ENCODE measurements around the gene KLHDC8A. TPM values are rescaled to one million over a fixed set of nuclear protein-coding genes. Genes with fewer than 3 reads are reported as not detected.

Gene KLHDC8A
- total RNA-seq, 3 donors from 2014 or later = 0.17 to 1.8 (median 0.78) TPM

DNA sequence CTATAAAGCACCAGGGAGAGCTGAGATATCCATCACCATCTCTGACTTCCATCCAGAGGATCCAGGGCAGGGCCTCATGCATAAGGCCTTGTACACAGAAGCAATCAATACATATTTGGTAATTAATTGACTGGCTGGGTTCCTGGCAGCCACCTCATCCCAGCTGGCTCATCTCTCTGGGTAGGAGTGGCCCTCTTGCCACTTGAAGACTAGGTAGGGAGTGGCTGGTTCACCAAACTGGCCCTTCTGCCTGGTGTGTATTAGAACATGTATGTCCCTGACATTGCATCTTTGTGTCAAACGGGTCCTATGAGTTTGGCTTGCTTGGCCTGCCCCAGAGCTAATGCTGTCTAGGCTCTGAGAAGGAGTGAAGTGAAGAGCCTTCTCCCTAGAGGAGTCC is 47.0 kb downstream of the KLHDC8A start:
- H3K36me3 ChIP-seq (ENCODE audit: low read depth) = peaks cover 3% of the 10 kb centered on the region
- intact Hi-C loops (cut with DNase I, micrococcal nuclease) = no loop called here
- H3K4me3 ChIP-seq = no peak overlapping the region
- H3K9me3 ChIP-seq = no peaks in the 10 kb centered on the region
- peaks cover 73% of the 10 kb centered on the region for H3K4me1 ChIP-seq (ENCODE audit: low read depth)
- DNase-seq (no peak), ATAC-seq (no peak)
- TF ChIP-seq, protein P1, sequence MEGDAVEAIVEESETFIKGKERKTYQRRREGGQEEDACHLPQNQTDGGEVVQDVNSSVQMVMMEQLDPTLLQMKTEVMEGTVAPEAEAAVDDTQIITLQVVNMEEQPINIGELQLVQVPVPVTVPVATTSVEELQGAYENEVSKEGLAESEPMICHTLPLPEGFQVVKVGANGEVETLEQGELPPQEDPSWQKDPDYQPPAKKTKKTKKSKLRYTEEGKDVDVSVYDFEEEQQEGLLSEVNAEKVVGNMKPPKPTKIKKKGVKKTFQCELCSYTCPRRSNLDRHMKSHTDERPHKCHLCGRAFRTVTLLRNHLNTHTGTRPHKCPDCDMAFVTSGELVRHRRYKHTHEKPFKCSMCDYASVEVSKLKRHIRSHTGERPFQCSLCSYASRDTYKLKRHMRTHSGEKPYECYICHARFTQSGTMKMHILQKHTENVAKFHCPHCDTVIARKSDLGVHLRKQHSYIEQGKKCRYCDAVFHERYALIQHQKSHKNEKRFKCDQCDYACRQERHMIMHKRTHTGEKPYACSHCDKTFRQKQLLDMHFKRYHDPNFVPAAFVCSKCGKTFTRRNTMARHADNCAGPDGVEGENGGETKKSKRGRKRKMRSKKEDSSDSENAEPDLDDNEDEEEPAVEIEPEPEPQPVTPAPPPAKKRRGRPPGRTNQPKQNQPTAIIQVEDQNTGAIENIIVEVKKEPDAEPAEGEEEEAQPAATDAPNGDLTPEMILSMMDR (IDR thresholded peaks at IDR 0.05) = no peak

DNA sequence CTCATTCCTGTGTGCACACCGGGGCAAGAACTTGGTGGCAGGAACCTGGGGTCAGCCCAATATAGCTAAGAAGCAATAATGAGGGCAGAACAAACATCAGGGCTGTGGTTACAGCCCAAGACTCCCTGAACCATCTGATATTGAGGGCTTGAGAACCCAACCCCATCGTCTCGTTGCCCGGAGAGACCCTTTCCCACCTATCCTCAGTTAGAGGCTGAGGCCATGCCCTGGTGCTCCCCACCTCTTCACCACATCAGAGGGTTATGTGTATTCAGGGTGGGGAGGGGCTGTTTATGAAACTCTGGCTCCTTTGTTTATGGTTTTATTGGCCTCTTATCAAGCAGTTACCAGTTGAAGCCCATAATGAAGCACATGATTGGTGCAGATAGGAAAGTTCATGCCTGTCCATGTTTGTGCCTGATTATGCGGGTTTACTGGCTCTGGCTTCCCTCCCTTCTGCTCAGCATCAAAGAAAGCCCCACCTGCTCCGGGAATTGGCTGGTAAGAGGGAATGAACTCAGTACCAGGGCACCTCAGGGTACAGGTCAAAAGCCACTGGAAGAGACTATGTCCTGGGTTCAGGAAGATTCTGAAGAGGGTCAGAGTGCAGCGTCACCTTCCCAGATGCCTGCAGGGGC is 49.7 kb downstream of the KLHDC8A start:
- TF ChIP-seq, protein P1 (IDR thresholded peaks at IDR 0.05) = no peak
- ATAC-seq (peak; percentile 92), DNase-seq (peak; percentile 63 to 85 (median 74))
- peaks cover 3% of the 10 kb centered on the region for H3K36me3 ChIP-seq (ENCODE audit: low read depth)
- peaks cover 53% of the 10 kb centered on the region for H3K4me1 ChIP-seq (ENCODE audit: low read depth)
- no peaks in the 10 kb centered on the region for H3K9me3 ChIP-seq
- intact Hi-C loops (cut with DNase I, micrococcal nuclease) = no loop called here
- H3K4me3 ChIP-seq = no peak overlapping the region

DNA sequence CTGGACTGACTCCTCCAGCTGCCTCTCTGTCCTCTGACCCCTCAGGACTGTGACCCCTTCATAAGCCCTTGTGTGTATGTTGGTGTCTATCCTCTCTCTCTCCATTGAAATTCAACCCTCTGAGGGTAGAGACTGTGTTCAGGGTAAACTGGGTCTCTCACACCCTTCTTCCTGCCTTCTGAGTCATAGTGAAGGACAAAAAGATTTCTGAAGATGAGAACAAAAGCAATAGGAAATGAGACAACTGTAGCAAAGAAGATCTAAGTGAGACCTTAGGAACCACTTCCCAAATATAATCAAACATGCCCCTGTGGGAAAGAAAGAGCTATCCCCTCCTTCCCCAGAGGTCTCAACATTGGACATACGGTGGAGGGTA is 52.0 kb downstream of the KLHDC8A start:
- DNase-seq = no peak
- TF ChIP-seq, protein P1 (IDR thresholded peaks at IDR 0.05) = no peak
- Histone ChIP-seq H3K4me3 (no peak overlapping the region), H3K4me1 (ENCODE audit: low read depth) (peaks cover 41% of the 10 kb centered on the region), H3K9me3 (no peaks in the 10 kb centered on the region), H3K36me3 (ENCODE audit: low read depth) (no peaks in the 10 kb centered on the region)
- no peak for ATAC-seq
- intact Hi-C loops (cut with DNase I, micrococcal nuclease) = no loop called here

- intact Hi-C loops (cut with DNase I, micrococcal nuclease) = no loop called here
- no peak for ATAC-seq
- Histone ChIP-seq H3K36me3 (ENCODE audit: low read depth) (no peaks in the 10 kb centered on the region), H3K4me3 (no peak overlapping the region), H3K9me3 (no peaks in the 10 kb centered on the region), H3K4me1 (ENCODE audit: low read depth) (peaks cover 35% of the 10 kb centered on the region)
- DNase-seq = no peak
- TF ChIP-seq, protein P1 (IDR thresholded peaks at IDR 0.05) = no peak
Observed at GRCh38 chr1:205304046-205304694, 52.6 kb downstream of the KLHDC8A start.

- Histone ChIP-seq H3K9me3 (no peaks in the 10 kb centered on the region), H3K4me1 (ENCODE audit: low read depth) (peaks cover 27% of the 10 kb centered on the region), H3K36me3 (ENCODE audit: low read depth) (no peaks in the 10 kb centered on the region), H3K4me3 (no peak overlapping the region)
- DNase-seq (no peak), ATAC-seq (no peak)
- TF ChIP-seq, protein P1 (IDR thresholded peaks at IDR 0.05) = no peak
- intact Hi-C loops (cut with DNase I, micrococcal nuclease) = no loop called here
Observed at GRCh38 chr1:205303247-205303888, 53.4 kb downstream of the KLHDC8A start.
